GM23338 (cell line): ENCODE data around the gene STX16. TPM values are rescaled to one million over a fixed set of nuclear protein-coding genes. Genes with fewer than 3 reads are reported as not detected.
A peak's percentile ranks its signal among the peaks of the same experiment; 100 is the strongest.

Experiments used
- ATAC-seq: fragments of 200-7000 bp; cut with Tn5 transposase; 3 replicates; pipeline ENCODE4 v1.9.1; 2020
- DNase-seq: peaks from one replicate; pipeline ENCODE4 v3.0.0-alpha.2; 2015; ENCODE audit warnings: low spot score
- H2AFZ ChIP-seq: fragments of 200-600 bp; sonication (generic); 2 replicates; pipeline ENCODE4 v1.8.0; 2016; ENCODE audit warnings: antibody characterized with exemption, mild to moderate bottlenecking, moderate library complexity
- H3F3A ChIP-seq: fragments of 200-600 bp; sonication (generic); replicated peaks from 2 replicates; pipeline ENCODE4 v1.8.0; 2017; ENCODE audit warnings: antibody characterized with exemption, mixed run types, low read depth
- H3K27ac ChIP-seq: fragments of 200-600 bp; sonication (generic); 2 replicates; pipeline ENCODE4 v1.6.1; 2016; ENCODE audit warnings: low read depth
- H3K27me3 ChIP-seq: fragments of 200-600 bp; sonication (generic); 2 replicates; pipeline ENCODE4 v1.8.0; 2016; ENCODE audit warnings: mild to moderate bottlenecking, mixed run types, moderate library complexity; ENCODE audit not compliant: insufficient read depth
- H3K36me3 ChIP-seq: fragments of 200-600 bp; sonication (generic); 2 replicates; pipeline ENCODE4 v1.8.0; 2016; ENCODE audit warnings: mild to moderate bottlenecking; ENCODE audit not compliant: insufficient read depth
- H3K4me1 ChIP-seq: fragments of 200-600 bp; sonication (generic); 2 replicates; pipeline ENCODE4 v1.8.0; 2016; ENCODE audit warnings: mild to moderate bottlenecking, moderate library complexity; ENCODE audit not compliant: insufficient read depth
- H3K4me2 ChIP-seq: fragments of 200-600 bp; sonication (generic); 2 replicates; pipeline ENCODE4 v1.7.1; 2017; ENCODE audit warnings: mixed run types
- H3K4me3 ChIP-seq: fragments of 200-600 bp; sonication (generic); 2 replicates; pipeline ENCODE4 v1.6.1; 2016; ENCODE audit warnings: mixed run types
- H3K79me2 ChIP-seq: fragments of 200-600 bp; sonication (generic); replicated peaks from 2 replicates; pipeline ENCODE4 v1.8.0; 2017; ENCODE audit warnings: mild to moderate bottlenecking; ENCODE audit not compliant: insufficient read depth
- H3K9me2 ChIP-seq: fragments of 200-600 bp; sonication (generic); 2 replicates; pipeline ENCODE4 v1.8.0; 2017; ENCODE audit not compliant: insufficient read depth
- H4K20me1 ChIP-seq: fragments of 200-600 bp; sonication (generic); replicated peaks from 2 replicates; pipeline ENCODE4 v1.8.0; 2017; ENCODE audit warnings: mild to moderate bottlenecking; ENCODE audit not compliant: insufficient read depth
- H3K27ac Mint-ChIP-seq: 2 replicates; pipeline ENCODE4 v1.8.0; 2020; ENCODE audit warnings: inconsistent platforms, mild to moderate bottlenecking, moderate library complexity, mixed read lengths
- H3K27me3 Mint-ChIP-seq: 3 replicates; pipeline ENCODE4 v1.8.0; 2022; ENCODE audit warnings: low read depth, mild to moderate bottlenecking, moderate library complexity, mixed read lengths, inconsistent platforms; ENCODE audit not compliant: insufficient read depth, poor library complexity
- H3K36me3 Mint-ChIP-seq: 3 replicates; pipeline ENCODE4 v1.8.0; 2021; ENCODE audit warnings: low read depth, mild to moderate bottlenecking, inconsistent platforms, moderate library complexity, mixed read lengths
- H3K4me1 Mint-ChIP-seq: 3 replicates; pipeline ENCODE4 v1.8.0; 2020; ENCODE audit warnings: mild to moderate bottlenecking, inconsistent platforms, mixed read lengths
- H3K4me3 Mint-ChIP-seq: 3 replicates; pipeline ENCODE4 v1.8.0; 2021; ENCODE audit warnings: moderate library complexity, mild to moderate bottlenecking, inconsistent platforms, mixed read lengths
- H3K9me3 Mint-ChIP-seq: 3 replicates; pipeline ENCODE4 v1.8.0; 2020; ENCODE audit warnings: moderate library complexity, mild to moderate bottlenecking, inconsistent platforms, mixed read lengths
- CREB1 ChIP-seq: fragments of 250-450 bp; sonication (Bioruptor Pico); IDR thresholded peaks from 2 replicates; pipeline ENCODE4 v1.5.0; 2020; ENCODE audit warnings: low read depth, mild to moderate bottlenecking, moderate library complexity
- EZH2 ChIP-seq: fragments of 200-600 bp; sonication (generic); IDR thresholded peaks from one replicate; pipeline ENCODE4 v1.8.0; 2017; ENCODE audit warnings: antibody characterized with exemption, mild to moderate bottlenecking, low read depth; ENCODE audit not compliant: unreplicated experiment
- EZH2phosphoT487 ChIP-seq: fragments of 200-600 bp; sonication (generic); IDR thresholded peaks from one replicate; pipeline ENCODE4 v1.8.1; 2018; ENCODE audit warnings: antibody characterized with exemption; ENCODE audit not compliant: unreplicated experiment
- JUNB ChIP-seq: IDR thresholded peaks from one replicate; pipeline ENCODE4 v1.6.1; 2016; ENCODE audit warnings: antibody characterized with exemption; ENCODE audit not compliant: unreplicated experiment
- NANOG ChIP-seq: IDR thresholded peaks from 2 replicates; pipeline ENCODE4 v1.6.1; 2016; ENCODE audit warnings: antibody characterized with exemption, borderline replicate concordance
- POLR2AphosphoS5 ChIP-seq: IDR thresholded peaks from 2 replicates; pipeline ENCODE4 v1.6.1; 2016; ENCODE audit warnings: antibody characterized with exemption, low read depth
- STAT1 ChIP-seq: IDR thresholded peaks from one replicate; pipeline ENCODE4 v1.6.1; 2016; ENCODE audit warnings: antibody characterized with exemption; ENCODE audit not compliant: unreplicated experiment
- ZNF114 ChIP-seq: fragments of 250-450 bp; sonication (Bioruptor Pico); IDR thresholded peaks from 2 replicates; pipeline ENCODE4 v1.5.0; 2020; ENCODE audit warnings: mild to moderate bottlenecking, moderate library complexity
- ZNF331 ChIP-seq: fragments of 250-450 bp; sonication (Bioruptor Pico); IDR thresholded peaks from 2 replicates; pipeline ENCODE4 v1.5.0; 2020; ENCODE audit warnings: low read depth, mild to moderate bottlenecking, moderate library complexity
- polyA plus RNA-seq: library from polyadenylated mRNA; unstranded; fragments of >200 nt; fragmentation: Nextera tagmentation; extraction: Ambion mirVana; gene quantifications from 2 replicates; pipeline ENCODE4 v1.2.1, GENCODE V29; 2016
- total RNA-seq: library from RNA; depleted of rRNA; stranded (reverse); fragments of >200 nt; shearing (Covaris generic); gene quantifications from 2 replicates; pipeline ENCODE4 v1.2.3, GENCODE V29; 2014
- TF ChIP-seq, protein P1 (sequence below): IDR thresholded peaks from one replicate; pipeline ENCODE4 v1.6.1; 2018; ENCODE audit warnings: antibody characterized with exemption; ENCODE audit not compliant: unreplicated experiment
- TF ChIP-seq, protein P2 (sequence below): IDR thresholded peaks from 2 replicates; pipeline ENCODE4 v1.6.1; 2016; ENCODE audit warnings: antibody characterized with exemption
- TF ChIP-seq, protein P3 (sequence below): fragments of 250-450 bp; sonication (Bioruptor Pico); IDR thresholded peaks from 2 replicates; pipeline ENCODE4 v1.5.0; 2020; ENCODE audit warnings: mild to moderate bottlenecking, moderate library complexity
- TF ChIP-seq, protein P4 (sequence below), 2 experiments: fragments of 200-600 bp in 1 of 2; sonication (generic) in 1 of 2; conservative IDR thresholded peaks; 2 replicates each; pipeline versions ENCODE4 v1.5.1 to v1.6.1; 2016 to 2017; ENCODE audit warnings: antibody characterized with exemption in 2 of 2, low read depth in 2 of 2, mild to moderate bottlenecking in 2 of 2, moderate library complexity in 1 of 2

The STX16 gene
- total and polyA plus RNA-seq, 2 experiments from 2014 or later: 31.2 to 70.5 TPM

DNA sequence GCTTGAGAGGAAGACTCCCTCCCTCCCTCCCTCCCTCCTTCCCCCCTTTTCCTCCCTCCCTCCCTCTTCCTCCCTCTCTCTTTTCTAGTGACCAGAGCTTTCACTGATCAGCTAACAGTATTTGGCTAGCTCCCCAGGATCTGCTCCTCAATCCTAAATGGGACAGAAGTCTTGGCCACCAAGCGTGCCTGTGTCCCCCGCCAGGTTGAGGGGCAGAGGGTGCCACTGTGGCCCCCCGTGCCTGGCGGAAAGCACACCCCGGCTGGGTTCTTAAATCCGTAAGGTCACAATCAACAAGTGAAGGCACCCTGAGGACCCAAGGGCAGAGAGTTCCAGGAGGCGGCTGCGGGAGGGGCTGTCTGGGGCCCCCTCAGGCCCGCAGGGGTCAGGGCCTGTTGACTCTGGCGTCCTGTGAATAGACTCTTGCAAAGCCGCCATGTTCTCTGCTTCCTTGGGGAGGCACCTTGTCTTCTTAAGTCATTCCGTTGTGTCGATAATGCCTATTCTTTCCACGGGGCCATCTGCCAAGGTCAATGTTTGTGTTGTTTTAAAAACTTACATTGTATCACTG is 38.9 kb upstream of the STX16 start:
- no peak for ATAC-seq

More for the DNA sequence above, 38.9 kb upstream of the STX16 start:
- H3K27ac Mint-ChIP-seq: no peak overlapping the region
- H3K27ac ChIP-seq: no peak overlapping the region
- H3K4me1 ChIP-seq: no peaks in the 10 kb centered on the region
- no peaks in the 10 kb centered on the region for H3K27me3 ChIP-seq
- no peak overlapping the region for H3K4me2 ChIP-seq
- no peaks in the 10 kb centered on the region for H3K9me2 ChIP-seq
- H2AFZ ChIP-seq: 0 out of 2 replicates have a peak overlapping the region, but pooled peaks have one; percentile 32
- no peak overlapping the region for H3K4me3 Mint-ChIP-seq
- H3K9me3 Mint-ChIP-seq: peaks cover 17% of the 10 kb centered on the region
- H3K27me3 Mint-ChIP-seq: peaks cover 5% of the 10 kb centered on the region
- no peaks in the 10 kb centered on the region for H4K20me1 ChIP-seq
- H3K36me3 ChIP-seq: no peaks in the 10 kb centered on the region
- H3K36me3 Mint-ChIP-seq: peaks cover 3% of the 10 kb centered on the region
- H3K4me1 Mint-ChIP-seq: no peaks in the 10 kb centered on the region; the same call in 2 of the 3 replicates
- no peaks in the 10 kb centered on the region for H3K79me2 ChIP-seq
- H3K4me3 ChIP-seq: no peak overlapping the region
- no peak for DNase-seq
- H3F3A ChIP-seq: no peaks in the 10 kb centered on the region
- TF ChIP-seq STAT1 (no peak), EZH2phosphoT487 (no peak), ZNF114 (CRISPR knock-in tag) (no peak), EZH2 (no peak), CREB1 (CRISPR knock-in tag) (no peak), JUNB (no peak), POLR2AphosphoS5 (no peak), NANOG (no peak), ZNF331 (CRISPR knock-in tag) (no peak)
- TF ChIP-seq, protein P1, sequence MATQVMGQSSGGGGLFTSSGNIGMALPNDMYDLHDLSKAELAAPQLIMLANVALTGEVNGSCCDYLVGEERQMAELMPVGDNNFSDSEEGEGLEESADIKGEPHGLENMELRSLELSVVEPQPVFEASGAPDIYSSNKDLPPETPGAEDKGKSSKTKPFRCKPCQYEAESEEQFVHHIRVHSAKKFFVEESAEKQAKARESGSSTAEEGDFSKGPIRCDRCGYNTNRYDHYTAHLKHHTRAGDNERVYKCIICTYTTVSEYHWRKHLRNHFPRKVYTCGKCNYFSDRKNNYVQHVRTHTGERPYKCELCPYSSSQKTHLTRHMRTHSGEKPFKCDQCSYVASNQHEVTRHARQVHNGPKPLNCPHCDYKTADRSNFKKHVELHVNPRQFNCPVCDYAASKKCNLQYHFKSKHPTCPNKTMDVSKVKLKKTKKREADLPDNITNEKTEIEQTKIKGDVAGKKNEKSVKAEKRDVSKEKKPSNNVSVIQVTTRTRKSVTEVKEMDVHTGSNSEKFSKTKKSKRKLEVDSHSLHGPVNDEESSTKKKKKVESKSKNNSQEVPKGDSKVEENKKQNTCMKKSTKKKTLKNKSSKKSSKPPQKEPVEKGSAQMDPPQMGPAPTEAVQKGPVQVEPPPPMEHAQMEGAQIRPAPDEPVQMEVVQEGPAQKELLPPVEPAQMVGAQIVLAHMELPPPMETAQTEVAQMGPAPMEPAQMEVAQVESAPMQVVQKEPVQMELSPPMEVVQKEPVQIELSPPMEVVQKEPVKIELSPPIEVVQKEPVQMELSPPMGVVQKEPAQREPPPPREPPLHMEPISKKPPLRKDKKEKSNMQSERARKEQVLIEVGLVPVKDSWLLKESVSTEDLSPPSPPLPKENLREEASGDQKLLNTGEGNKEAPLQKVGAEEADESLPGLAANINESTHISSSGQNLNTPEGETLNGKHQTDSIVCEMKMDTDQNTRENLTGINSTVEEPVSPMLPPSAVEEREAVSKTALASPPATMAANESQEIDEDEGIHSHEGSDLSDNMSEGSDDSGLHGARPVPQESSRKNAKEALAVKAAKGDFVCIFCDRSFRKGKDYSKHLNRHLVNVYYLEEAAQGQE: no peak
- TF ChIP-seq, protein P2, sequence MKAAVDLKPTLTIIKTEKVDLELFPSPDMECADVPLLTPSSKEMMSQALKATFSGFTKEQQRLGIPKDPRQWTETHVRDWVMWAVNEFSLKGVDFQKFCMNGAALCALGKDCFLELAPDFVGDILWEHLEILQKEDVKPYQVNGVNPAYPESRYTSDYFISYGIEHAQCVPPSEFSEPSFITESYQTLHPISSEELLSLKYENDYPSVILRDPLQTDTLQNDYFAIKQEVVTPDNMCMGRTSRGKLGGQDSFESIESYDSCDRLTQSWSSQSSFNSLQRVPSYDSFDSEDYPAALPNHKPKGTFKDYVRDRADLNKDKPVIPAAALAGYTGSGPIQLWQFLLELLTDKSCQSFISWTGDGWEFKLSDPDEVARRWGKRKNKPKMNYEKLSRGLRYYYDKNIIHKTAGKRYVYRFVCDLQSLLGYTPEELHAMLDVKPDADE: no peak
- TF ChIP-seq, protein P3, sequence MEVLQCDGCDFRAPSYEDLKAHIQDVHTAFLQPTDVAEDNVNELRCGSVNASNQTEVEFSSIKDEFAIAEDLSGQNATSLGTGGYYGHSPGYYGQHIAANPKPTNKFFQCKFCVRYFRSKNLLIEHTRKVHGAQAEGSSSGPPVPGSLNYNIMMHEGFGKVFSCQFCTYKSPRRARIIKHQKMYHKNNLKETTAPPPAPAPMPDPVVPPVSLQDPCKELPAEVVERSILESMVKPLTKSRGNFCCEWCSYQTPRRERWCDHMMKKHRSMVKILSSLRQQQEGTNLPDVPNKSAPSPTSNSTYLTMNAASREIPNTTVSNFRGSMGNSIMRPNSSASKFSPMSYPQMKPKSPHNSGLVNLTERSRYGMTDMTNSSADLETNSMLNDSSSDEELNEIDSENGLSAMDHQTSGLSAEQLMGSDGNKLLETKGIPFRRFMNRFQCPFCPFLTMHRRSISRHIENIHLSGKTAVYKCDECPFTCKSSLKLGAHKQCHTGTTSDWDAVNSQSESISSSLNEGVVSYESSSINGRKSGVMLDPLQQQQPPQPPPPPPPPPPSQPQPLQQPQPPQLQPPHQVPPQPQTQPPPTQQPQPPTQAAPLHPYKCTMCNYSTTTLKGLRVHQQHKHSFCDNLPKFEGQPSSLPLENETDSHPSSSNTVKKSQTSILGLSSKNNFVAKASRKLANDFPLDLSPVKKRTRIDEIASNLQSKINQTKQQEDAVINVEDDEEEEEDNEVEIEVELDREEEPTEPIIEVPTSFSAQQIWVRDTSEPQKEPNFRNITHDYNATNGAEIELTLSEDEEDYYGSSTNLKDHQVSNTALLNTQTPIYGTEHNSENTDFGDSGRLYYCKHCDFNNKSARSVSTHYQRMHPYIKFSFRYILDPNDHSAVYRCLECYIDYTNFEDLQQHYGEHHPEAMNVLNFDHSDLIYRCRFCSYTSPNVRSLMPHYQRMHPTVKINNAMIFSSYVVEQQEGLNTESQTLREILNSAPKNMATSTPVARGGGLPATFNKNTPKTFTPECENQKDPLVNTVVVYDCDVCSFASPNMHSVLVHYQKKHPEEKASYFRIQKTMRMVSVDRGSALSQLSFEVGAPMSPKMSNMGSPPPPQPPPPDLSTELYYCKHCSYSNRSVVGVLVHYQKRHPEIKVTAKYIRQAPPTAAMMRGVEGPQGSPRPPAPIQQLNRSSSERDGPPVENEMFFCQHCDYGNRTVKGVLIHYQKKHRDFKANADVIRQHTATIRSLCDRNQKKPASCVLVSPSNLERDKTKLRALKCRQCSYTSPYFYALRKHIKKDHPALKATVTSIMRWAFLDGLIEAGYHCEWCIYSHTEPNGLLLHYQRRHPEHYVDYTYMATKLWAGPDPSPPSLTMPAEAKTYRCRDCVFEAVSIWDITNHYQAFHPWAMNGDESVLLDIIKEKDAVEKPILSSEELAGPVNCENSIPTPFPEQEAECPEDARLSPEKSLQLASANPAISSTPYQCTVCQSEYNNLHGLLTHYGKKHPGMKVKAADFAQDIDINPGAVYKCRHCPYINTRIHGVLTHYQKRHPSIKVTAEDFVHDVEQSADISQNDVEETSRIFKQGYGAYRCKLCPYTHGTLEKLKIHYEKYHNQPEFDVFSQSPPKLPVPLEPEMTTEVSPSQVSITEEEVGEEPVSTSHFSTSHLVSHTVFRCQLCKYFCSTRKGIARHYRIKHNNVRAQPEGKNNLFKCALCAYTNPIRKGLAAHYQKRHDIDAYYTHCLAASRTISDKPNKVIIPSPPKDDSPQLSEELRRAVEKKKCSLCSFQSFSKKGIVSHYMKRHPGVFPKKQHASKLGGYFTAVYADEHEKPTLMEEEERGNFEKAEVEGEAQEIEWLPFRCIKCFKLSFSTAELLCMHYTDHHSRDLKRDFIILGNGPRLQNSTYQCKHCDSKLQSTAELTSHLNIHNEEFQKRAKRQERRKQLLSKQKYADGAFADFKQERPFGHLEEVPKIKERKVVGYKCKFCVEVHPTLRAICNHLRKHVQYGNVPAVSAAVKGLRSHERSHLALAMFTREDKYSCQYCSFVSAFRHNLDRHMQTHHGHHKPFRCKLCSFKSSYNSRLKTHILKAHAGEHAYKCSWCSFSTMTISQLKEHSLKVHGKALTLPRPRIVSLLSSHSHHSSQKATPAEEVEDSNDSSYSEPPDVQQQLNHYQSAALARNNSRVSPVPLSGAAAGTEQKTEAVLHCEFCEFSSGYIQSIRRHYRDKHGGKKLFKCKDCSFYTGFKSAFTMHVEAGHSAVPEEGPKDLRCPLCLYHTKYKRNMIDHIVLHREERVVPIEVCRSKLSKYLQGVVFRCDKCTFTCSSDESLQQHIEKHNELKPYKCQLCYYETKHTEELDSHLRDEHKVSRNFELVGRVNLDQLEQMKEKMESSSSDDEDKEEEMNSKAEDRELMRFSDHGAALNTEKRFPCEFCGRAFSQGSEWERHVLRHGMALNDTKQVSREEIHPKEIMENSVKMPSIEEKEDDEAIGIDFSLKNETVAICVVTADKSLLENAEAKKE (CRISPR knock-in tag): no peak
- TF ChIP-seq, protein P4, sequence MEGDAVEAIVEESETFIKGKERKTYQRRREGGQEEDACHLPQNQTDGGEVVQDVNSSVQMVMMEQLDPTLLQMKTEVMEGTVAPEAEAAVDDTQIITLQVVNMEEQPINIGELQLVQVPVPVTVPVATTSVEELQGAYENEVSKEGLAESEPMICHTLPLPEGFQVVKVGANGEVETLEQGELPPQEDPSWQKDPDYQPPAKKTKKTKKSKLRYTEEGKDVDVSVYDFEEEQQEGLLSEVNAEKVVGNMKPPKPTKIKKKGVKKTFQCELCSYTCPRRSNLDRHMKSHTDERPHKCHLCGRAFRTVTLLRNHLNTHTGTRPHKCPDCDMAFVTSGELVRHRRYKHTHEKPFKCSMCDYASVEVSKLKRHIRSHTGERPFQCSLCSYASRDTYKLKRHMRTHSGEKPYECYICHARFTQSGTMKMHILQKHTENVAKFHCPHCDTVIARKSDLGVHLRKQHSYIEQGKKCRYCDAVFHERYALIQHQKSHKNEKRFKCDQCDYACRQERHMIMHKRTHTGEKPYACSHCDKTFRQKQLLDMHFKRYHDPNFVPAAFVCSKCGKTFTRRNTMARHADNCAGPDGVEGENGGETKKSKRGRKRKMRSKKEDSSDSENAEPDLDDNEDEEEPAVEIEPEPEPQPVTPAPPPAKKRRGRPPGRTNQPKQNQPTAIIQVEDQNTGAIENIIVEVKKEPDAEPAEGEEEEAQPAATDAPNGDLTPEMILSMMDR (conservative IDR thresholded peaks at IDR 0.05; ENCODE audit: low read depth in 2 of 2): no peak
